K562 (cell line): ENCODE data around the gene PLEKHO2. TPM values are rescaled to one million over a fixed set of nuclear protein-coding genes. Genes with fewer than 3 reads are reported as not detected.

Experiments
- ATF1 ChIP-seq, 2 experiments: fragments of 450-650 bp in 1 of 2; IDR thresholded peaks; 2 replicates each; pipeline ENCODE4 v1.6.1; 2016; ENCODE audit warnings: missing compliant biosample characterization in 1 of 2, missing genetic modification characterization in 1 of 2
- BMI1 ChIP-seq: fragments of 150-350 bp; IDR thresholded peaks from 2 replicates; pipeline ENCODE4 v1.6.1; 2014; ENCODE audit warnings: low read length
- CREB1 ChIP-seq, 2 experiments: sonication (generic) in 1 of 2; formaldehyde crosslinking in 1 of 2; IDR thresholded peaks; 2 replicates each; pipeline versions ENCODE4 v1.6.1 to v1.8.0; 2012 to 2022; ENCODE audit warnings: inconsistent platforms in 1 of 2, mild to moderate bottlenecking in 1 of 2, missing genetic modification reagents in 1 of 2, moderate library complexity in 1 of 2
- E2F6 ChIP-seq, 2 experiments: IDR thresholded peaks; 2 replicates each; pipeline ENCODE4 v1.6.1; 2011; ENCODE audit warnings: borderline replicate concordance in 1 of 2, control low read depth in 1 of 2, low read depth in 1 of 2, low read length in 1 of 2, mild to moderate bottlenecking in 1 of 2, mixed read lengths in 1 of 2, moderate library complexity in 1 of 2; ENCODE audit not compliant: insufficient read depth in 1 of 2, insufficient read length in 1 of 2, poor library complexity in 1 of 2, severe bottlenecking in 1 of 2; ENCODE audit errors: extremely low read depth in 1 of 2
- FOXJ3 ChIP-seq: sonication (generic); formaldehyde crosslinking; IDR thresholded peaks from 2 replicates; pipeline ENCODE4 v1.4.0; 2020; ENCODE audit warnings: mild to moderate bottlenecking, missing genetic modification reagents
- FOXO4 ChIP-seq: fragments of 450-650 bp; formaldehyde crosslinking; IDR thresholded peaks from 2 replicates; pipeline ENCODE4 v1.4.0; 2020; ENCODE audit warnings: mild to moderate bottlenecking, moderate library complexity
- GTF2F1 ChIP-seq: IDR thresholded peaks from 2 replicates; pipeline ENCODE4 v1.6.1; 2011; ENCODE audit warnings: low read depth, low read length, improper control_type of control experiment
- IRF2 ChIP-seq: sonication (generic); formaldehyde crosslinking; IDR thresholded peaks from 2 replicates; pipeline ENCODE4 v1.8.1; 2022; ENCODE audit warnings: mild to moderate bottlenecking, missing genetic modification reagents
- JUND ChIP-seq, 2 experiments: IDR thresholded peaks; 2 replicates in 1 of 2; 3 replicates in 1 of 2; pipeline ENCODE4 v1.6.1; 2011; ENCODE audit warnings: borderline replicate concordance in 2 of 2, low read depth in 2 of 2, low read length in 2 of 2, improper control_type of control experiment in 1 of 2, missing biosample characterization in 1 of 2, missing genetic modification characterization in 1 of 2, missing genetic modification reagents in 1 of 2
- MAFG ChIP-seq: fragments of 450-650 bp; conservative IDR thresholded peaks from 2 replicates; pipeline ENCODE4 v1.6.1; 2016; ENCODE audit warnings: missing genetic modification characterization, missing compliant biosample characterization
- PTTG1 ChIP-seq: fragments of 450-650 bp; IDR thresholded peaks from 2 replicates; pipeline ENCODE4 v1.6.1; 2016; ENCODE audit warnings: low read depth, mild to moderate bottlenecking, missing genetic modification characterization, missing compliant biosample characterization
- RFX1 ChIP-seq: fragments of 450-650 bp; IDR thresholded peaks from 2 replicates; pipeline ENCODE4 v1.6.1; 2016; ENCODE audit warnings: mild to moderate bottlenecking, moderate library complexity
- RNF2 ChIP-seq: sonication (generic); IDR thresholded peaks from 2 replicates; pipeline ENCODE4 v1.6.1; 2016
- ZKSCAN1 ChIP-seq: fragments of 150-350 bp; IDR thresholded peaks from 2 replicates; pipeline ENCODE4 v1.6.1; 2016; ENCODE audit warnings: low read depth, low read length
- ZNF12 ChIP-seq: sonication (generic); formaldehyde crosslinking; IDR thresholded peaks from 2 replicates; pipeline ENCODE4 v1.4.0; 2020; ENCODE audit warnings: mild to moderate bottlenecking, missing genetic modification reagents
- ZNF274 ChIP-seq: IDR thresholded peaks from 2 replicates; pipeline ENCODE4 v1.6.1; 2011; ENCODE audit warnings: low read depth, mild to moderate bottlenecking, low read length, moderate library complexity, borderline replicate concordance
- ZNF584 ChIP-seq: fragments of 200-800 bp; sonication (Bioruptor generic); IDR thresholded peaks from 2 replicates; pipeline ENCODE4 v1.6.1; 2016; ENCODE audit warnings: low read depth, mild to moderate bottlenecking, missing genetic modification characterization, missing compliant biosample characterization
- ZNF639 ChIP-seq, 2 experiments: fragments of 200-800 bp in 1 of 2; sonication (Bioruptor generic) in 1 of 2; sonication (generic) in 1 of 2; formaldehyde crosslinking in 1 of 2; IDR thresholded peaks in 1 of 2; conservative IDR thresholded peaks in 1 of 2; 2 replicates each; pipeline versions ENCODE4 v1.5.0 to v1.6.1; 2016 to 2020; ENCODE audit warnings: missing compliant biosample characterization in 1 of 2, missing genetic modification characterization in 1 of 2, missing genetic modification reagents in 1 of 2
- ZNF696 ChIP-seq: fragments of 250-450 bp; sonication (Bioruptor Pico); conservative IDR thresholded peaks from 2 replicates; pipeline ENCODE4 v1.4.0; 2020; ENCODE audit warnings: mild to moderate bottlenecking, moderate library complexity
- polyA plus RNA-seq, 8 experiments: library from polyadenylated mRNA; depleted of rRNA in 4 of 8; stranded (reverse) in 5 of 8; unstranded in 3 of 8; fragments of >200 nt; fragmentation: Nextera tagmentation in 2 of 8; fragmentation: Illumina TruSeq in 1 of 8; extraction: Ambion mirVana in 2 of 8; extraction: Trizol in 1 of 8; gene quantifications; 2 replicates each; pipeline versions ENCODE4 v1.2.1 to v1.2.3, GENCODE V29; 2011 to 2014; ENCODE audit warnings: inconsistent platforms in 1 of 8, missing spikeins in 1 of 8
- total RNA-seq, 7 experiments: library from RNA; depleted of rRNA in 6 of 7; stranded (reverse); fragments of >200 nt in 6 of 7; fragmentation: Illumina TruSeq in 2 of 7; extraction: Trizol in 2 of 7; gene quantifications; 2 replicates each; pipeline versions ENCODE4 v1.2.1 to v1.2.3, GENCODE V29; 2011 to 2021; ENCODE audit warnings: low replicate concordance in 1 of 7
- TF ChIP-seq, protein P1 (sequence below): fragments of 450-650 bp; IDR thresholded peaks from 2 replicates; pipeline ENCODE4 v1.6.1; 2018; ENCODE audit warnings: mild to moderate bottlenecking, low read depth; ENCODE audit not compliant: partially characterized antibody

The PLEKHO2 gene
- total and polyA plus RNA-seq, 9 of the 15 experiments (the other 6 are each of a cell fraction or from before 2014, with no cell fraction given) = 0.24 to 8.8 (median 5.5) TPM

GRCh38 chr15:64825431-64826294 lies 16.1 kb upstream of the PLEKHO2 start, which contains the start of gene PIF1 (continued):
- TF ChIP-seq FOXJ3 (no peak), JUND (IDR thresholded peaks at IDR 0.05; ENCODE audit: borderline replicate concordance, low read depth, low read length) (peak; percentile 95), JUND (tag; IDR thresholded peaks at IDR 0.05; ENCODE audit: borderline replicate concordance, low read depth, low read length) (no peak), RNF2 (0 out of 2 replicates have a peak, but pooled peaks have one; percentile 41), ZNF12 (CRISPR knock-in tag) (no peak), ZNF274 (no peak), ATF1 (CRISPR knock-in tag; IDR thresholded peaks at IDR 0.05) (no peak), ATF1 (tag; IDR thresholded peaks at IDR 0.05) (peak; percentile 84), CREB1 (IDR thresholded peaks at IDR 0.05) (peak; percentile 27; the same call in 1 of the 2 replicates), CREB1 (CRISPR knock-in tag; IDR thresholded peaks at IDR 0.05) (no peak), ZNF584 (no peak), ZNF639 (CRISPR knock-in tag; conservative IDR thresholded peaks at IDR 0.05 in 1 of 2, IDR thresholded peaks at IDR 0.05 in 1 of 2) (0 out of 4 replicates have a peak, but pooled peaks of 1 of the 2 experiments have one; percentile 19), ZKSCAN1 (0 out of 2 replicates have a peak, but pooled peaks have one; percentile 53), PTTG1 (tag) (no peak), IRF2 (CRISPR knock-in tag) (0 out of 2 replicates have a peak, but pooled peaks have one; percentile 36), FOXO4 (peak; percentile 62; the same call in 1 of the 2 replicates), E2F6 (IDR thresholded peaks at IDR 0.05; ENCODE audit: borderline replicate concordance in 1 of 2, extremely low read depth in 1 of 2, insufficient read depth in 1 of 2, insufficient read length in 1 of 2, low read depth in 1 of 2, low read length in 1 of 2, poor library complexity in 1 of 2, severe bottlenecking in 1 of 2) (peak; percentile 65 to 83), BMI1 (no peak), RFX1 (no peak), MAFG (tag) (no peak), ZNF696 (CRISPR knock-in tag) (no peak), GTF2F1 (peak; percentile 32; the same call in 1 of the 2 replicates)
- TF ChIP-seq, protein P1, sequence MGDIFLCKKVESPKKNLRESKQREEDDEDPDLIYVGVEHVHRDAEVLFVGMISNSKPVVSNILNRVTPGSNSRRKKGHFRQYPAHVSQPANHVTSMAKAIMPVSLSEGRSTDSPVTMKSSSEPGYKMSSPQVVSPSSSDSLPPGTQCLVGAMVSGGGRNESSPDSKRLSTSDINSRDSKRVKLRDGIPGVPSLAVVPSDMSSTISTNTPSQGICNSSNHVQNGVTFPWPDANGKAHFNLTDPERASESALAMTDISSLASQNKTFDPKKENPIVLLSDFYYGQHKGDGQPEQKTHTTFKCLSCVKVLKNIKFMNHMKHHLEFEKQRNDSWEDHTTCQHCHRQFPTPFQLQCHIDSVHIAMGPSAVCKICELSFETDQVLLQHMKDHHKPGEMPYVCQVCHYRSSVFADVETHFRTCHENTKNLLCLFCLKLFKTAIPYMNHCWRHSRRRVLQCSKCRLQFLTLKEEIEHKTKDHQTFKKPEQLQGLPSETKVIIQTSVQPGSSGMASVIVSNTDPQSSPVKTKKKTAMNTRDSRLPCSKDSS = no peak
